HG02759 (cell line): ENCODE measurements around the gene KNDC1.

ENCODE experiments used
- ATAC-seq: cut with Tn5 transposase; IDR thresholded peaks from one replicate; pipeline ENCODE4 v1.9.1; 2021; ENCODE audit warnings: mild to moderate bottlenecking, moderate library complexity; ENCODE audit not compliant: unreplicated experiment

KNDC1 gene

DNA sequence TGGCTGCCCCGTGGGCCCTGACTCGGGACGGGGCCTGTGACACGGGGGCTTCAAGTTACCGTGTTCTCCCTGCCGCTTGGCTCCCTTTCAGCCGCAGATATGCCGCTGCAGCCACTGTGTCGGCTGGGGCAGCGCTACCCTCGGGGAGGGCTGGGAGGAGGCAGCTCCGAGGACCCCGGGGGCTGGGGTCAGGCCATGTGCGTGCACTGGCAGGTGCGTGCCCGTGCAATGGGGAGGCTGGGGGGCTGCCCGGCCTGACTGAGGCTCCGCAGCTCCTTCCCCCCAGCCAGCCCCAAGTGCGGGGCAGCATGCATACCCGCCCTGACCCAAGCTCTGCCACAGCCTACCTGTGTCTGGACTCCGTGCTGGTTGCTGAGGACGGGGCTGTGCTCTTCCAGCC, 29.2 kb downstream of the KNDC1 start:
- ATAC-seq: no peak

- no peak for ATAC-seq
Observed at GRCh38 chr10:133189726-133190125, 29.7 kb downstream of the KNDC1 start.

GRCh38 chr10:133190225-133190624, 30.2 kb downstream of the KNDC1 start:
- no peak for ATAC-seq

GRCh38 chr10:133191651-133192050, 31.6 kb downstream of the KNDC1 start:
- no peak for ATAC-seq

DNA sequence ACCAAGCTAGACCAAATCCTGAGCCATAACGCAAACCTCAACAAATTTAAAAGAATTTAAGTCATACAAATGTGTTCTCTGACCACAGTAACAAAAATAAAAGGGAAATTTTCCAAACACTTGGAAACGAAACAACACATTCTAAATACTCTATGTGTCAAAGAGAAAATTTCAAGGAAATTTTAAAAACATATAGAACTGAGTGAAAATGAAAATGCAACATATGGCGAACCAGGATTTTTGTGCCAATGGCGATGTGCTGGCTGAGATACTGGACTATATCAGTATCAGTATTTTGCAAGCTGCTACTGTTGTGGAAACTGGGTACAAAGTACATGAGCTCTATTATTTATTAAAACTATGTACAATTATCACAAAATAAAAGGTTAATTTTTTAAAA, 34.1 kb downstream of the KNDC1 start:
- ATAC-seq: no peak

- ATAC-seq: no peak
Observed at GRCh38 chr10:133195096-133195495, 35.1 kb downstream of the KNDC1 start.

DNA sequence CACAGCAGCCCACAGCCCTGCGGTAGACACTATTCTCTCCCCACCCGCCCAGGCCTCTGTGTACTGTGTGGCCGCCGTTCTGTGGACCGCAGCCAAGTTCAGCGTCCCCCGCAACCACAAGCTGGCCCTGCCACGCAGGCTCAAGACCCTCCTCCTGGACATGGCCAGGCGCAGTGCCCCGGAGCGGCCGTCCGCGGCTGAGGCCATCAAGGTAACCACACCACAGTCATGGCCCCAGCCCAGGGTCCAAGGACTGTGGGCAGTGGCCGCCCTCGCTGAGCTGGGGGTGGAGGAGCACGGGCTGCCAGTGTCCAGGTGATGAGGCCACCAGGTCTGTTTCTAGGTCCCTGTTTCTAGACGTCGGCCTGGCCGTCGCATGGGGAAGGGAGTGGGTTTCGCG, 35.6 kb downstream of the KNDC1 start:
- no peak for ATAC-seq

- no peak for ATAC-seq
Observed at GRCh38 chr10:133196221-133196915, 36.3 kb downstream of the KNDC1 start.

DNA sequence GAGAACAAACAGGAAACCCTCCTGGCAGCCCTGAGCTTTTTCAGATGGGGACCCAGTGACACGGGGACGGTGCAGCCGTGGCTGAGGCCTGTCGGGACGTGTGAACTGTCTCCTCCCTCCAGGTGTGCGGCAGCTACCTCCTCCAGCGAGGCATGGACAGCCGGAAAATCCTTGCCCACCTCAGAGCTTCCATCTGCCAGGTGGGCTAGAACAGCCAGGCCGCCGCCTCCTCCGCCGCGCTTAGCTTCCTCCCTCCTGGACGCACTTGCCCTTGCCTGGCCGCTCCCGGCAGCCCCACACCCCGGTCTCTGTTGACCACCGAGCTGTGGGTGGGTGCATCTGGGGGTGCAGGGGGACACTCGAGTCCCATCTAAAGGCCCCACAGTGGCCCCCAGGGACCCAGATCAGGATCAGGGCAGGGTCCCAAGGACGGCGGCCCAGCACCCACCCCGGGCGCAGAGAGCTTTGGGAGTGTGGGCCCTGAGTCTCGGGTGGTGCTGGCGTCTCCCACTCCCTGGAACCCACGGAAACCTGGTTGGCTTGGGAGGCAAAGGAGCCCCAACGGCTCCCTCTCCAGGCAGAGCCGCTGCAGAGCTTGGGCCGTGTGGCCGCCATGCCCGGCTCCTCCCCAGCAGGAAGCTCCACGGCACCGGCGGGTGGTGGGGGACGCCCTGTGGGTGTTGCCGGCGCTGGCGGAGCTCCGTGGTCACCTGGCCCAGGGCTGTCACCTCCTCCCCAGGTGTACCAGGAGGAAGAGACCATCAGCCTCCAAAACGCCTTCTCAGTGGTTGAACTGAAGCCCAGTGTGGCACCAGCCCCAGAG, 37.1 kb downstream of the KNDC1 start:
- ATAC-seq: no peak

DNA sequence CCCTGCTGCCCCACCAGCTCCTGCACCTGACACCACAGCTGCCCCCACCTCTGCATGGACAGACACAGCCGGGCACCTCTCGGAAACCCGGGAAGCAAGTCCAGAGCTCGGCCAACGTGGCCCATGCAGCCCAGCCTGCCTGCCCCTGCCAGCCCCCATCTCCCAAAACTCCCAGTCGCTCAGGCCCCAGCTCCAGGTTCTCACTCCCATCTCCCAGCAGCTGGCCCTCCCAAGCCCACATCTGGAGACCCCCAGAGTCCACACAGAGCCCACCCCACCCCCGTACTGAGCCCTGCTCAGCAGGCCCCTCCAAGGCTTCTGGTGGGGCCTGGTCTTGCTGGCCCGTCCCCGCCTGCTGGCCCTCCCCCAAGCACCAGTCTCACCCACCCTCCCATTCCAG, 37.8 kb downstream of the KNDC1 start:
- ATAC-seq: no peak

DNA sequence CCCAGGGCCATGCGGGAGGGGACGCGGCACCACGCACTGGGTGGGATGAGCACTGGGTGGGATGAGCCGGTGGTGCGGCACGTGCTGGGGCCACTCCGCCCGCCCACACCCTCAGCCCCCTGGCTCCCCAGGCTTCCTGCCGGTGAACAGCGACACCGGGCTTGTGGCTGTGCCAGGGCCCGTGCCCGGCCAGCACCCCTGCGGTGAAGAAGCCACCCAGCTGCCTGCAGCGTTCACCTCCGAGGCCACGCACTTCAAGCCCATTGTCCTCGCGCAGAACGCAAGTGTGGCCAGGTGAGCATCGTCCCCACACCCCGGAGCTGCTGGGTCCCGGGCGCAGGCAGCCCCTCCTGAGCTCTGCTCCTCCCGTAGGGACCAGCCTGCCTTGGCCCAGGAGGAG, 38.2 kb downstream of the KNDC1 start:
- no peak for ATAC-seq

- no peak for ATAC-seq
Observed at GRCh38 chr10:133198621-133199487, 38.8 kb downstream of the KNDC1 start.

DNA sequence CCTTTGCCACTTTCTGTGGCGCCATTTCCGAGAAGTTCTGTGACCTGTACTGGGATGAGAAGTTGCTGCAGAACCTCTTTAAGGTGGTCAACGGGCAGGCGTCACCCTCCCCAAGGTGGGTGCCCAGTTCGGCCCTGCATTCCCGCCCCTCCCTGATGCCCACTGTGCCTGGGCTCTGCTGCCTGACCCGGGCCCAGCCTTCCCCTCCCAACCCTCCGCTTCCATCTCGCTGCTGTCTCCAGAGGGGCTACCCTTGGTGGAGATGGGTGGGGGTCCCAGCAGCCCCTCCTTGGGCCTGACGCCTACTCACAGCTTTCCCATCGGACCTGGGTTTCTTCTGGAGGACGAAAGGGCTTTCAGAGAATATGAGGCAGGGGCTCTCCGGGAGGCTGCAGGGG, 39.5 kb downstream of the KNDC1 start:
- no peak for ATAC-seq

- no peak for ATAC-seq
Observed at GRCh38 chr10:133199992-133200611, 40.1 kb downstream of the KNDC1 start.

DNA sequence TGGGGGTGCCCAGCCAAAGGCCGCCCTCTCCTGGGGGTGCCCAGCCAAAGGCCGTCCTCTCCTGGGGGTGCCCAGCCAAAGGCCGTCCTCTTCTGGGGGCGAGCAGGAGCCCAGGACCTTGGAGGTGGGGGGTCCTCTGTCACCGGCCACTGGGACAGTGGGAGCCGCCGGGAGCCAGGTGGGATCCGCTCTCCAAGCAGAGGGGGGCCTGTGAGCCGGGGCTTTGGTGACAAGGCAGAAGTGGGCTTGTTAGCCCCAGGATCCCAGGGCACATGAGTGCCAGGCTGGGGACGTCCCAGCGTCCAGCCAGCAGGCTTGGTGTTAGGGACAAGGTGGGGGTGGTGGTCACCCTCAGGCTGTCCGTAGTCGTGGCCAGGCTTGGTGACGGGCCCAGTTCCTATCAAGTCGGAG, 40.6 kb downstream of the KNDC1 start:
- no peak for ATAC-seq

- no peak for ATAC-seq
Observed at GRCh38 chr10:133201151-133201947, 41.3 kb downstream of the KNDC1 start.

GRCh38 chr10:133201948-133202725, 42.1 kb downstream of the KNDC1 start:
- ATAC-seq: no peak

- no peak for ATAC-seq
Observed at GRCh38 chr10:133202778-133203651, 43.0 kb downstream of the KNDC1 start.
